DMS114 treated with DMSO at 0.1 percent for 48 hours (cell line): ENCODE results near the gene SYAP1.
"Not testable (repeated sequence)": the region's sequence is repeated elsewhere in the genome, so short reads cannot be mapped to it uniquely, and the experiment has no call there.

Experiments used
- DNase-seq: peaks from one replicate; lab custom pipeline; 2025; ENCODE audit not compliant: unreplicated experiment; lab: John Stamatoyannopoulos, UW

The SYAP1 gene, protein sequence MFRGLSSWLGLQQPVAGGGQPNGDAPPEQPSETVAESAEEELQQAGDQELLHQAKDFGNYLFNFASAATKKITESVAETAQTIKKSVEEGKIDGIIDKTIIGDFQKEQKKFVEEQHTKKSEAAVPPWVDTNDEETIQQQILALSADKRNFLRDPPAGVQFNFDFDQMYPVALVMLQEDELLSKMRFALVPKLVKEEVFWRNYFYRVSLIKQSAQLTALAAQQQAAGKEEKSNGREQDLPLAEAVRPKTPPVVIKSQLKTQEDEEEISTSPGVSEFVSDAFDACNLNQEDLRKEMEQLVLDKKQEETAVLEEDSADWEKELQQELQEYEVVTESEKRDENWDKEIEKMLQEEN

GRCh38 chrX:16719334-16720084, at the start of gene SYAP1:
Gene SYAP1 (plus strand): TSS chrX:16719612. CDS start chrX:16719725, 113 bp downstream.
- DNase-seq = peak; percentile 85

- DNase-seq = peak; percentile 6
Observed at GRCh38 chrX:16671005-16671404, 48.4 kb upstream of the SYAP1 start.

DNA sequence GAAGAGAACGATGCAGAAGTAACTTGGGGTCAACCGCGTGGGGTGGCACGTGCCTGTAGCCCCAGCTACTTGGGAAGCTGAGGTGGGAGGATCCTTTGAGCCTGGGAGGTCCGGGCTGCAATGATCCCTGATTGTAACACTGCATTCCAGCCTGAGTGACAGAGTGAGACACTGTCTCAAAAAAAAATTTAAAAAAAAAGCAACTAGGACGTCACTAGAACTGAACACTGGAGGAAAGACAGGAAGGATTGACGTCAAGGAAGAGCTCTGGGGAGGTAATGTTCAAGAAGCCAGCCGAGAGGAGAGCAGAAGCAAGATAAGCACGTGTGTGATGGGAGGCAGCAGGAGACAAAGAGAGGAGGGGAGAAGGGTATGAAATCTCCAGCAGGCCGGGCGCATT, 40.7 kb upstream of the SYAP1 start:
- DNase-seq = no peak

DNA sequence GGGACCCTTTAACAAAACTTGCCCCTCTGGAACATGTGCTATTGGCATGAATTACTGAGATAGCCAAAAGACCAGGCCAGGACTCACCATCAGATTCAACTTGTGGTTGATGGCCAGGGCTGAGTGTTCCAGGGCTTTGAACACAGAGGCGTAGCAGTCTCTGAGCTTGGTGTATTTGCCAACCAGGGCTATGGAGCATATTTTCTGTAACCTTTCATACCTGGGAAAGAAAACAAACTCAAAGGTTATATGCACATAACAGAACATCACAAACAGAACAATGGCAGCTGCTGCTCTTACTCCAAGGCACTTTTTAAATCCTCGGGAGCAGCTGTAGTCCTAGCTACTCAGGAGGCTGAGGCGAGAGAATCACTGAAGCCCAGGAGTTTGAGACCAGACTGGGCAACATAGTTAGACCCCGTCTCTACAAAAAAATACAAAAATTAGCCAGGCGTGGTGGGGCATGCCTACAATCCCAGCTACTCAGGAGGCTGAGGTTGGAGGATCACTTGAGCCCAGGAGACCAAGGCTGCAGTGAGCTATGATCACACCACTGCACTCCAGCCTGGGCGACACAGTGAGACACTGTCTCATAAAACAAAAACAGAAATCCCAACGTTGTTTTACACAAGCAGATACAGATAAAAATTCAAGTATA, 36.3 kb upstream of the SYAP1 start:
- no peak for DNase-seq

DNA sequence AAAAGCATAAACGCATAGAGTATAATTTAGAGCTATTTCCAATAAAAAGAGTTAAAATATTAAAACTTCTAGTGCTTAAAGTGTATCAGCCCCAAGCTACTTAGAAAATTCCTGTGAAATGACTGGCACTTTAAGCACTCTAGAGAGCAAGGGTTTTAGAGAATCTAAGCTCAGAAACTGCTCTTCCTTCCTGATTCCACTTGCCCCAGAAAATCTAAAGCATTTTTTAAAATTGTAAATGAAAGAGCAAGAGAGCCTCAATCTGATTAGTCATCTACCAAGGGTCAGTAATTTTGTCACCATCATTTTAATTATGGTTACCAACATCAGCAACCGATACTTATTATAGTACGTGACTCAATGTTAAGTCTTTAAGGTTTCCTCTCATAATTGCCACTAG, 31.9 kb upstream of the SYAP1 start:
- no peak for DNase-seq

DNA sequence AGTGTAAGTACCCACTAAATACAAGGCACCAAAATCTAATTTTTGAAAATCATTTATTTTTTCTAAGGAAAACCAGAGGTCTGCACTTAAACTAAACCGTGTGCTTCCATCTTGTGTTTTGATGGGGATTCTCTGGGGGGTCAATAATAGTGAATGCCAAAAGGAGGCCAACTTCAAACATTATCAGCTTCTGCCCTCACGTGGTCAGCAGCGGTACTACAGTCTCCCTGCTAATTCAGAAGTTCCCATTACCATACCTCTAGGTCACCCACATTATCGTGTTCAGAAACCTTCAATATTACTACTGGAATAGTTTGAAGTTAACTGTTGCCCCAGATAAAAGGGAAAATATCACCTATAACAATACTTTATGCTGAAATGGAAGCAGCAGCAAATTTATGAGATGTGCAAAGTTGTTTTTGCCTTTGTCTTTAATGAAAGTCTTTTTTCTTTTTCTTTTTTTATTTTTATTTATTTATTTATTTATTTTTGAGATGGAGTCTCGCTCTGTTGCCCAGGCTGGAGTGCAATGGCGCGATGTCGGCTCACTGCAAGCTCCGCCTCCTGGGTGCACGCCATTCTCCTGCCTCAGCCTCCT, 24.2 kb upstream of the SYAP1 start:
- peak; percentile 34 for DNase-seq

DNA sequence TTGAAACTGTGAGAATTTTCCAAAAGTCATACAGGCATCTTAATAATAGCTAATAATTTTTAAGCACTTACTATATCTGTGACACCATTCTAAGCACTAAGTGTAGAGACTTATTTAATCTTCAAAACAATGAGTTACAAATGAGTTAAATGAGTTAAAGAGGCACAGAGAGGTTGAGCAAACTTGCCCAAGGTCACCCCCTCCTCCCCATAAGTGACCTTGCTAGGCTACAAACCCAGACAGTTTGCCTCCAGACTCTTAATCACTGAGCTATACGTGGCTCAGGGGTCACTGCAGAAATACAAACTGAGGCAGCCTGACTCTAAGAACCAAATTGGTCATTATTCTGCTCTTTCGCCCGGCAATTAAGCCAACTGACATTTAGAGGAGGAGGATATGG, 22.5 kb upstream of the SYAP1 start:
- DNase-seq = no peak

DNA sequence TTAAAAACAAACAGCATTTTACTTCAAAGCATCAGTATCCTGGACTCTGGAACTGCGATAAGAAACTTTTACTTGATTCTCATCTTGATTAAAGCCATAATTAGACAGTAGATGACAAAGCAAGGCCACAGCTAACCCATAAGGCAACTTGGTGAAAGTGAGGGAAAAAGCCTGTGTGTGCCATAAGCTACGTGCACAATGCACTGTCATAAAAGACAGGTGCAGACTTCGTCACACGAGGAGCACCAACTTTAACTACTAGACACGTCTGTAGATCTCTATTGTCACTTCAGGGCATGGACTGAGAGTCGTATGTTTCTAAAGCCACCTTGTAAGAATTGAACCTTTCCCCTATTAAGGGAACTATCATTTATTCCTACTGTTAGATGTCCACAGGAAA, 20.0 kb upstream of the SYAP1 start:
- DNase-seq = no peak

DNA sequence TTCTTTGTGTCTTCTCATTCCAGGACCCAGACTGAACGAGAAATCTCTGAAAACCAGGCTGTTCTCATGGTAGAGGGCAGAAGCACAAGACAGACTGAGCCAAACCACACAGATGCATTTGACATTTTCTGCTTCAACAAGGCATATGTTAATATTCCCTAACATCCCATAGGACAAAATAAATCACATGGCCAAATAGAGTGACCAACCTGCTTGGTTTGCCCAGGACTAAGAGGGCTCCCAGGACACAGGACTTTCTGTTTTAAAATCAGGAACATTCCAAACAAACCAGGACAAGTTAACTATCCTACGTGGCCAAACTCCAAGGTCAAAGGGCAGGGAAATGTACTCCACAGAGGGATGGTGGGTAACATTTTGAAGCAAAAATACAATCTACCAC, 18.7 kb upstream of the SYAP1 start:
- no peak for DNase-seq

- no peak for DNase-seq
Observed at GRCh38 chrX:16702700-16703599, 16.5 kb upstream of the SYAP1 start.

GRCh38 chrX:16705370-16705769, 14.0 kb upstream of the SYAP1 start:
- DNase-seq = no peak

DNA sequence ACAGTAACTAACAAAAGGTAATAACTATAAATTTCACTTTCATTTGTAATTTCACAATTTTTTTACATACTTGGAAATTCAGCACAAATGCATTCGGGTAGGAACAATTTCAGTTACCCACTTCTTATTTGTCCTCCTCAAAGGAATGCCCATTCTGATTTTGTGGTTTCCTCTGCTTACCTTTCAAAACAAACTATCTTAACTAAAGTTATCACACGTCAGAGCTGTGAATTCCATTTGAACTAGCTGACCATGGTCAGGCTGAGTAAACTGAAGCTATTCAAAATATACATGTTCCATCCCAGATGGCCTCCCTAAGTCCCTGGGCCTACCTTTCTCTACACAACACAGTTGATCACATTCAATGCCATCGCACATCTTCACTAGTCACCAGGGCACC, 11.4 kb upstream of the SYAP1 start:
- DNase-seq = no peak

DNA sequence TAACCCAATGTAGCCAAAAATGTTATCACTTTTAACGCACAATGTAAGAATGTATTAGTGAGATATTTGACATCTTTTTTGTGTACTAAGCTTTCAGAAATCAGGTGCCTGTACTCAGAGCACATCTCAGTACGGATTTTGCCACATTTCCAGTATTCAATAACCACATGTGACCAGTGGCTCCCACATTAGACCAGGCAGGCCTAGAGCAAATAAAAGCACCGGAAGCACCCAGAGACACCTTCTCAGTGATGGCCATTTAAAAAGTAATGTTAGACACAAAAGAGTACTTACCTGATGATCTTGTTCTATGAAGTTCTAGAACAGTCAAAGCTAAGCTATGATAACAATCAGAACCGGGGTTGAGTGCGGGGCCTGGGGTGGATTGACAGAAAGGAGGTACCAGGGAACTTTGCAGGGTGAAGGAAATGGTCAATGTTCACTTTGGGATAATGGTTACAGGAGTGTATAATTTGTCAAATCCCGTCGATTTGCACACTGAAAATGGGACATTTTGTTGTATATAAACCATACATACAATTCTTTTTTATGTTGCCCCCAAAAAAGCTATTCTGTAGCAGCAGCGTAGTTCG, 8.1 kb upstream of the SYAP1 start:
- no peak for DNase-seq

- no peak for DNase-seq
Observed at GRCh38 chrX:16711893-16712547, 7.4 kb upstream of the SYAP1 start.

DNA sequence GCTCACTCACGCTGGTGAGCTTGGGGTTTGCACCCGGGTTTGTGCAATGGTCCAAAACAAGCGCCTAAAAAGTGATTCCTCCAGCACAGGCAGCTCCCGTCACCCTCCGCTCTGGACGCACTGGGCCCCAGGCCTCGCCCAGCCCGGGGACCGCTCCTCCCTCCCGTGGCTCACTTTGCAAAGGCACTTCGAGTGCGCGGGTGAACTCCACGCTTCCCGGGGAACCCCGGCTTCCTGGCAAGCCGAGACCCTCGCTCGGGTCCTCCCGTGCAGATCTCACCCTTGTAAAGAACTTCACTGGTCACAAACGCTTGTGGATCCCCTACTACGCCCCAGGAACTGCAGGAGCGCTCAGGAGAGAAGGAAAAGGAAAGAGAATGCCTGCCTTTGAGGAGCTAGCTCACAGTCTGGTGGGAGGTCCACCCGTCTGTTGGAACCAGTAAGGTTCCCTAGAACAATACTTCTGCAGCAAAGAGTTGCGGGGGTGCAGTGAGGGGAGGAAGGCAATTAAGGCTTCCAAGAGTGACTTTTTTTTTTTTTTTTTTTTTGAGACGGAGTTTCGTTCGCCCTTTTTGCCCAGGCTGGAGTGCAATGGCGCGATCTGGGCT, 6.8 kb upstream of the SYAP1 start, which contains the start of gene CTPS2:
Gene CTPS2 (minus strand): TSS at position 122 of the 608 bp plus-strand sequence. CDS start 9,767 bp downstream, outside the sequence.
- no peak for DNase-seq

DNA sequence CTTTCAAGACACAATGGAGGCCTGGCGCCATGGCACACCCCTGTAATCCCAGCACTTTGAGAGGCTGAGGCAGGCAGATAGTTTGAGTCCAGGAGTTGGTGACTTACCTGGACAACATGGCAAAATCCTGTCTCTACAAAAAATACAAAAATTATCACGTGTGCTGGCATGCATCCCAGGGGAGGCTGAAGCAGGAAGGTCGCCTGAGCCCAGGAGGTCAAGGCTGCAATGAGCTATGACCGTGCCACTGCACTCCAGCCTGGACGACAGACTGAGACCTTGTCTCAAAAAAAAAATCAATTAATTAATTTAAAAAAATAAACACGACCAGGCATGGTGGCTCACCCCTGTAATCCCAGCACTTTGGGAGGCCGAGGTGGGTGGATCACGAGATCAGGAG, 4.9 kb upstream of the SYAP1 start:
- DNase-seq = no peak

DNA sequence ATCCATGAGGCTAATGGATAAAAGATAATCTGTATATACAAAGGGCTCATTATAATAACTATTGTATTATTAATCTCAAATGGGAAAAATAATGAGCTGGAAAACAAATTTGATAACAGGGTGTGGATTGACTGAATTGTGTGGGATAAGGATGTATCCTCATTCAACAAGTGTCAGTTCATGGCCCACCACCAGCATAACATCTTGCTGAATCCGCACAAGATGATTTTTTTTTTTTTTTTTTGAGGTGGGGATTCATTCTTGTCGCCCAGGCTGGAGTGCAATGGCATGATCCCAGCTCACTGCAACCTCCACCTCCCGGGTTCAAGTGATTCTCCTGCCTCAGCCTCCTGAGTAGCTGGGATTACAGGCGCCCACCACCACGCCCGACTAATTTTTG, 3.8 kb upstream of the SYAP1 start:
- DNase-seq = not testable (repeated sequence)

DNA sequence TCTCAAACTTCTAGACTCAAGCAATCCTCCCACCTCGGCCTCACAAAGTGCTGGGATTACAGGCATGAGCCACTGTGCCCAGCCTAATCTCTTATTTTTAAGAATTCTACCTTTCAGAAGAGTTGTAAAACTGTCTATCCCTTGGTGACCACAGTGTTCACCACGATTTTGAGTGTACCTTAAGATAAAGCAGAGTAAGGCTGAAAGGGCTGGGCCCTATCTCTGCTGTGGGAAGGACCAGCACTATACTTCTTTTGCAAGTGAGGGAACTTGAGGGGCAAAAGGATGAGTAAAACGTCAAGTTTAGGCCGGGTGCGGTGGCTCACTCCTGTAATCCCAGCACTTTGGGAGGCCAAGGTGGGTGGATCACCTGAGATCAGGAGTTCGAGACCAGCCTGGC, 3.0 kb upstream of the SYAP1 start:
- not testable (repeated sequence) for DNase-seq

DNA sequence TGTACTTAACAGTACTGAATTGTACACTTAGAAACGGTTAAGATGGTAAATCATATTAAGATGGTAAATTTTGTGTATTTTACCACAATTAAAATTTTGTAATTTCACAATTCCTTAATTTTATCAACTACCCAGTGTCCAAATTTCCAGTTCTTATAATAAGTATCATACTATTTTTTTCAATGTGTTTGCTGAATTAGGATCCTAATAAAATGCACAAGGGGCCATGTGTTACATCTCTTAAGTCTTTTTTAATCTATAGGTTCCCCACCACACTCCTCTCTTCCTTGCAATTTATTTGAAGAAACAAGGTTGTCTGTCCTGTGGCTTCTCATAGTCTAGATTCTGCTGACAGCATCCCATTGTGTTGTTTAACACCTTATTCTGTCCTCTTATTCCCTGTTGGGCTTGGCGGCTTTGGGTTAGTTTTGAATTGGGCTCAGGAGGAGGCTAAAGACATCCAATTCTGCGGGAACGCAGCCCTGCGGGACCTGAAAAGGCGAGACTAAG, 533 bp upstream of the SYAP1 start:
- DNase-seq = no peak
